ENCODE results near the gene HEPACAM.

GRCh38 chr11:124887667-124888013 lies 48.2 kb downstream of the HEPACAM start:
- TF ChIP-seq POLR2A (IDR thresholded peaks at IDR 0.05) (no peak), CTCF (IDR thresholded peaks at IDR 0.05) (no peak)
